ENCODE data around the gene STKLD1. TPM values are rescaled to one million over a fixed set of nuclear protein-coding genes. Genes with fewer than 3 reads are reported as not detected.
"Not testable (repeated sequence)": the region's sequence is repeated elsewhere in the genome, so short reads cannot be mapped to it uniquely, and the experiment has no call there.

Gene STKLD1
- total and polyA plus RNA-seq, 7 experiments from 2014 or later: 0.78 to 1.8 (median 1.4) TPM; not detected in 1

GRCh38 chr9:133331641-133332380 is 44.4 kb upstream of the STKLD1 start:
- H3K9me3 Mint-ChIP-seq: no peaks in the 10 kb centered on the region
- peaks cover 3 to 22% (median 7%) of the 10 kb centered on the region in 5 donors for H3K36me3 Mint-ChIP-seq
- no peak for DNase-seq
- H3K27me3 Mint-ChIP-seq: no peaks in the 10 kb centered on the region
- H3K4me3 Mint-ChIP-seq: no peak overlapping the region
- H3K27ac Mint-ChIP-seq: peak overlapping the region in 2 of 9 donors; percentile 9 to 56
- no peaks in the 10 kb centered on the region for H3K9me3 ChIP-seq (ENCODE audit: control insufficient read depth in 2 of 3, low read length in 3 of 3)
- ChIA-PET CTCF (no interaction called here), POLR2A (interaction anchor here (0.8 kb wide), 1 partner anchor 142 kb away, joined by 3 read pairs; no protein-coding TSS in a partner anchor)
- ATAC-seq: no peak
- peaks cover 20 to 21% of the 10 kb centered on the region in 2 donors for H3K4me1 ChIP-seq (ENCODE audit: control insufficient read depth in 2 of 2, insufficient read depth in 2 of 2, low read length in 2 of 2)
- H3K27me3 ChIP-seq (ENCODE audit: control insufficient read depth in 2 of 2, insufficient read depth in 2 of 2, low read length in 2 of 2): no peaks in the 10 kb centered on the region
- intact Hi-C loops (cut with micrococcal nuclease): no loop called here
- peaks cover 9 to 49% (median 10%) of the 10 kb centered on the region in 3 experiments for H3K36me3 ChIP-seq (ENCODE audit: control insufficient read depth in 2 of 3, insufficient read depth in 3 of 3, low read length in 3 of 3)
- H3K4me1 Mint-ChIP-seq: peaks cover 8 to 54% (median 36%) of the 10 kb centered on the region in 7 donors
- no peak overlapping the region for H3K4me3 ChIP-seq (ENCODE audit: low read length)
- H3K27ac ChIP-seq (ENCODE audit: low read depth, low read length): no peak overlapping the region

- peaks cover 20 to 21% of the 10 kb centered on the region in 2 donors for H3K4me1 ChIP-seq (ENCODE audit: control insufficient read depth in 2 of 2, insufficient read depth in 2 of 2, low read length in 2 of 2)
- no peak for DNase-seq
- Mint-ChIP-seq H3K9me3 (no peaks in the 10 kb centered on the region), H3K36me3 (peaks cover 3 to 22% (median 7%) of the 10 kb centered on the region in 5 donors), H3K4me1 (peaks cover 8 to 54% (median 36%) of the 10 kb centered on the region in 7 donors), H3K27me3 (no peaks in the 10 kb centered on the region), H3K4me3 (no peak overlapping the region), H3K27ac (peak overlapping the region in 2 of 9 donors; percentile 56 to 72)
- H3K4me3 ChIP-seq (ENCODE audit: low read length): no peak overlapping the region
- H3K27me3 ChIP-seq (ENCODE audit: control insufficient read depth in 2 of 2, insufficient read depth in 2 of 2, low read length in 2 of 2): no peaks in the 10 kb centered on the region
- no peak overlapping the region for H3K27ac ChIP-seq (ENCODE audit: low read depth, low read length)
- CTCF ChIA-PET: no interaction called here
- intact Hi-C loops (cut with micrococcal nuclease): no loop called here
- POLR2A ChIA-PET: no interaction called here
- no peak for ATAC-seq
- peaks cover 9 to 49% (median 10%) of the 10 kb centered on the region in 3 experiments for H3K36me3 ChIP-seq (ENCODE audit: control insufficient read depth in 2 of 3, insufficient read depth in 3 of 3, low read length in 3 of 3)
- no peaks in the 10 kb centered on the region for H3K9me3 ChIP-seq (ENCODE audit: control insufficient read depth in 2 of 3, low read length in 3 of 3)
Measured at GRCh38 chr9:133332381-133332730, 43.8 kb upstream of the STKLD1 start.

- Histone ChIP-seq H3K27me3 (ENCODE audit: control insufficient read depth in 2 of 2, insufficient read depth in 2 of 2, low read length in 2 of 2) (no peaks in the 10 kb centered on the region), H3K9me3 (ENCODE audit: control insufficient read depth in 2 of 3, low read length in 3 of 3) (no peaks in the 10 kb centered on the region), H3K27ac (ENCODE audit: low read depth, low read length) (no peak overlapping the region), H3K4me3 (ENCODE audit: low read length) (no peak overlapping the region), H3K36me3 (ENCODE audit: control insufficient read depth in 2 of 3, insufficient read depth in 3 of 3, low read length in 3 of 3) (peaks cover 9 to 49% (median 10%) of the 10 kb centered on the region in 3 experiments), H3K4me1 (ENCODE audit: control insufficient read depth in 2 of 2, insufficient read depth in 2 of 2, low read length in 2 of 2) (peaks cover 20 to 21% of the 10 kb centered on the region in 2 donors)
- H3K9me3 Mint-ChIP-seq: no peaks in the 10 kb centered on the region
- no peaks in the 10 kb centered on the region for H3K27me3 Mint-ChIP-seq
- CTCF ChIA-PET: no interaction called here
- DNase-seq: no peak
- no peak overlapping the region for H3K27ac Mint-ChIP-seq
- H3K4me1 Mint-ChIP-seq: peaks cover 8 to 54% (median 31%) of the 10 kb centered on the region in 7 donors
- intact Hi-C loops (cut with micrococcal nuclease): no loop called here
- no peak for ATAC-seq
- peak overlapping the region in 1 of 10 donors; percentile 58 for H3K4me3 Mint-ChIP-seq
- peaks cover 0 to 22% (median 7%) of the 10 kb centered on the region in 5 donors for H3K36me3 Mint-ChIP-seq
- POLR2A ChIA-PET: interaction anchor here (0.7 to 1.9 kb wide), 3 partner anchors 10 to 40 kb away, joined by 4 to 5 read pairs (median 4); no protein-coding TSS in a partner anchor
Measured at GRCh38 chr9:133333011-133333410, 43.2 kb upstream of the STKLD1 start.

- no peak for ATAC-seq
- H3K4me1 ChIP-seq (ENCODE audit: control insufficient read depth in 2 of 2, insufficient read depth in 2 of 2, low read length in 2 of 2): peaks cover 20 to 21% of the 10 kb centered on the region in 2 donors
- no peak overlapping the region for H3K4me3 ChIP-seq (ENCODE audit: low read length)
- DNase-seq: no peak
- CTCF ChIA-PET: no interaction called here
- no peaks in the 10 kb centered on the region for H3K9me3 ChIP-seq (ENCODE audit: control insufficient read depth in 2 of 3, low read length in 3 of 3)
- H3K4me3 Mint-ChIP-seq: peak overlapping the region in 2 of 10 donors; percentile 32 to 79
- peak overlapping the region in 2 of 9 donors; percentile 4 to 25 for H3K27ac Mint-ChIP-seq
- H3K9me3 Mint-ChIP-seq: no peaks in the 10 kb centered on the region
- H3K36me3 Mint-ChIP-seq: peaks cover 0 to 22% (median 7%) of the 10 kb centered on the region in 5 donors
- H3K27me3 ChIP-seq (ENCODE audit: control insufficient read depth in 2 of 2, insufficient read depth in 2 of 2, low read length in 2 of 2): no peaks in the 10 kb centered on the region
- H3K27me3 Mint-ChIP-seq: no peaks in the 10 kb centered on the region
- POLR2A ChIA-PET: interaction anchor here (0.7 to 1.9 kb wide), 3 partner anchors 10 to 39 kb away, joined by 4 to 5 read pairs (median 4); no protein-coding TSS in a partner anchor
- H3K36me3 ChIP-seq (ENCODE audit: control insufficient read depth in 2 of 3, insufficient read depth in 3 of 3, low read length in 3 of 3): peaks cover 9 to 49% (median 10%) of the 10 kb centered on the region in 3 experiments
- H3K27ac ChIP-seq (ENCODE audit: low read depth, low read length): peak overlapping the region; percentile 37
- intact Hi-C loops (cut with micrococcal nuclease): no loop called here
- H3K4me1 Mint-ChIP-seq: peaks cover 6 to 51% (median 28%) of the 10 kb centered on the region in 7 donors
Measured at GRCh38 chr9:133333566-133333965, 42.6 kb upstream of the STKLD1 start.

GRCh38 chr9:133334161-133334560 is 42.0 kb upstream of the STKLD1 start:
- H3K4me3 Mint-ChIP-seq: peak overlapping the region in 5 of 10 donors; percentile 32 to 96 (median 79)
- Histone ChIP-seq H3K4me3 (ENCODE audit: low read length) (no peak overlapping the region), H3K9me3 (ENCODE audit: control insufficient read depth in 2 of 3, low read length in 3 of 3) (no peaks in the 10 kb centered on the region), H3K4me1 (ENCODE audit: control insufficient read depth in 2 of 2, insufficient read depth in 2 of 2, low read length in 2 of 2) (peaks cover 20 to 21% of the 10 kb centered on the region in 2 donors), H3K27ac (ENCODE audit: low read depth, low read length) (peak overlapping the region; percentile 37), H3K36me3 (ENCODE audit: control insufficient read depth in 2 of 3, insufficient read depth in 3 of 3, low read length in 3 of 3) (peaks cover 9 to 48% (median 10%) of the 10 kb centered on the region in 3 experiments), H3K27me3 (ENCODE audit: control insufficient read depth in 2 of 2, insufficient read depth in 2 of 2, low read length in 2 of 2) (no peaks in the 10 kb centered on the region)
- CTCF ChIA-PET: no interaction called here
- H3K4me1 Mint-ChIP-seq: peaks cover 4 to 49% (median 27%) of the 10 kb centered on the region in 7 donors
- intact Hi-C loops (cut with micrococcal nuclease): no loop called here
- H3K27ac Mint-ChIP-seq: peak overlapping the region in 6 of 9 donors; percentile 4 to 76 (median 24)
- DNase-seq: no peak
- H3K9me3 Mint-ChIP-seq: no peaks in the 10 kb centered on the region
- POLR2A ChIA-PET: interaction anchor here (1.3 to 1.9 kb wide), 5 partner anchors 14 to 304 kb away, joined by 4 to 12 read pairs (median 5); partner anchors contain the start of genes GTF3C5, MED22 and RPL7A
- H3K27me3 Mint-ChIP-seq: no peaks in the 10 kb centered on the region
- no peak for ATAC-seq
- peaks cover 0 to 28% (median 10%) of the 10 kb centered on the region in 5 donors for H3K36me3 Mint-ChIP-seq

- Histone ChIP-seq H3K4me3 (ENCODE audit: low read length) (peak overlapping the region; percentile 92), H3K36me3 (ENCODE audit: control insufficient read depth in 2 of 3, insufficient read depth in 3 of 3, low read length in 3 of 3) (peaks cover 9 to 53% (median 10%) of the 10 kb centered on the region in 3 experiments), H3K4me1 (ENCODE audit: control insufficient read depth in 2 of 2, insufficient read depth in 2 of 2, low read length in 2 of 2) (peaks cover 21% of the 10 kb centered on the region in 2 donors), H3K27ac (ENCODE audit: low read depth, low read length) (peak overlapping the region; percentile 82)
- not testable (repeated sequence) for H3K9me3 Mint-ChIP-seq; H3K27me3 Mint-ChIP-seq; H3K9me3 ChIP-seq (ENCODE audit: control insufficient read depth in 2 of 3, low read length in 3 of 3); H3K27me3 ChIP-seq (ENCODE audit: control insufficient read depth in 2 of 2, insufficient read depth in 2 of 2, low read length in 2 of 2); ATAC-seq; DNase-seq
- H3K27ac Mint-ChIP-seq: peak overlapping the region in 7 of 9 donors; percentile 18 to 95 (median 94)
- intact Hi-C loops (cut with micrococcal nuclease): loop anchor here (5.0 kb wide), 3 partner anchors 142 to 303 kb away; partner anchors contain the start of genes GTF3C5 (in 1 of the 2) and SLC2A6 (in 1 of the 2)
- POLR2A ChIA-PET: interaction anchor here (0.7 to 1.8 kb wide), 6 partner anchors 13 to 1883 kb away, joined by 3 to 12 read pairs (median 4); partner anchors contain the start of genes GTF3C5, MED22 and RPL7A
- peaks cover 0 to 30% (median 17%) of the 10 kb centered on the region in 5 donors for H3K36me3 Mint-ChIP-seq
- peak overlapping the region; percentile 93 to 98 (median 96) for H3K4me3 Mint-ChIP-seq
- peaks cover 10 to 51% (median 30%) of the 10 kb centered on the region in 7 donors for H3K4me1 Mint-ChIP-seq
- CTCF ChIA-PET: interaction anchor here (0.6 kb wide), 1 partner anchor 658 kb away, joined by 5 read pairs; no protein-coding TSS in a partner anchor
Measured at GRCh38 chr9:133334888-133335287, 41.3 kb upstream of the STKLD1 start.

Measured in naive thymus-derived CD4-positive, alpha-beta T cell (primary cell).